IMR-90 (cell line): ENCODE measurements around the gene GABRR3. TPM values are rescaled to one million over a fixed set of nuclear protein-coding genes. Genes with fewer than 3 reads are reported as not detected.

ENCODE experiments used
- ATAC-seq: fragments of 200-7000 bp; cut with Tn5 transposase; 2 replicates; pipeline ENCODE4 v1.9.1; 2020; ENCODE audit warnings: low read depth, mild to moderate bottlenecking, moderate library complexity
- BruUV-seq: library from RNA; stranded (reverse); fragments of 400-500 nt; replicated peaks from 2 replicates; lab custom pipeline; 2021; lab: Mats Ljungman, UMichigan
- CTCF ChIA-PET: fragments of 300-600 bp; formaldehyde crosslinking; extraction: SDS; loops from one replicate; lab custom pipeline; 2021; ENCODE audit warnings: antibody characterized with exemption; lab: Yijun Ruan, JAX
- POLR2A ChIA-PET: fragments of 300-600 bp; sonication (Branson Sonifier 250); formaldehyde crosslinking; loops from one replicate; lab custom pipeline; 2022; ENCODE audit warnings: antibody characterized with exemption; ENCODE audit not compliant: unreplicated experiment; lab: Charles Lee
- DNase-seq: peaks from one replicate; pipeline ENCODE4 v3.0.0; 2013
- H2AFZ ChIP-seq: replicated peaks from 2 replicates; pipeline ENCODE3; 2013; ENCODE audit warnings: low read length, mild to moderate bottlenecking; ENCODE audit not compliant: poor library complexity
- H2AK5ac ChIP-seq: 2 replicates; pipeline ENCODE4 v1.6.1; 2013; ENCODE audit warnings: low read depth, low read length, inconsistent platforms
- H2AK9ac ChIP-seq: replicated peaks from 2 replicates; pipeline ENCODE3; 2013; ENCODE audit warnings: mild to moderate bottlenecking, low read depth, low read length, moderate library complexity; ENCODE audit not compliant: poor library complexity
- H2BK120ac ChIP-seq: 2 replicates; pipeline ENCODE4 v1.6.1; 2013; ENCODE audit warnings: low read depth, low read length, inconsistent platforms
- H2BK15ac ChIP-seq: 3 replicates; pipeline ENCODE4 v1.6.1; 2013; ENCODE audit warnings: low read depth, low read length, inconsistent platforms
- H2BK20ac ChIP-seq: 2 replicates; pipeline ENCODE4 v1.6.1; 2013; ENCODE audit warnings: low read depth, mild to moderate bottlenecking, inconsistent platforms, low read length, moderate library complexity
- H2BK5ac ChIP-seq: 2 replicates; pipeline ENCODE4 v1.6.1; 2013; ENCODE audit warnings: mild to moderate bottlenecking, low read depth, low read length, inconsistent platforms; ENCODE audit not compliant: poor library complexity, severe bottlenecking
- H3K14ac ChIP-seq: replicated peaks from 2 replicates; pipeline ENCODE4 v1.6.1; 2013; ENCODE audit warnings: low read depth, low read length, inconsistent platforms
- H3K18ac ChIP-seq: 2 replicates; pipeline ENCODE4 v1.6.1; 2013; ENCODE audit warnings: low read depth, low read length, control low read depth
- H3K23ac ChIP-seq: 2 replicates; pipeline ENCODE4 v1.6.1; 2013; ENCODE audit warnings: low read depth, low read length, inconsistent platforms
- H3K27ac ChIP-seq: 2 replicates; pipeline ENCODE4 v1.5.1; 2013; ENCODE audit warnings: mild to moderate bottlenecking, control low read depth, low read length; ENCODE audit not compliant: insufficient read depth
- H3K27me3 ChIP-seq: 2 replicates; pipeline ENCODE4 v1.6.1; 2013; ENCODE audit warnings: low read length; ENCODE audit not compliant: control insufficient read depth, insufficient read depth
- H3K36me3 ChIP-seq: 2 replicates; pipeline ENCODE4 v1.6.1; 2013; ENCODE audit warnings: low read length, mixed read lengths; ENCODE audit not compliant: control insufficient read depth, insufficient read depth
- H3K4ac ChIP-seq: 2 replicates; pipeline ENCODE4 v1.6.1; 2013; ENCODE audit warnings: low read depth, low read length, inconsistent platforms
- H3K4me1 ChIP-seq: 2 replicates; pipeline ENCODE4 v1.6.1; 2013; ENCODE audit warnings: low read length, mixed read lengths; ENCODE audit not compliant: control insufficient read depth, insufficient read depth
- H3K4me2 ChIP-seq: 2 replicates; pipeline ENCODE4 v1.6.1; 2013; ENCODE audit warnings: low read depth, mild to moderate bottlenecking, control low read depth, low read length, moderate library complexity
- H3K4me3 ChIP-seq: 2 replicates; pipeline ENCODE4 v1.5.1; 2013; ENCODE audit warnings: low read depth, mild to moderate bottlenecking, control low read depth, low read length, moderate library complexity; ENCODE audit not compliant: insufficient read depth
- H3K56ac ChIP-seq: 2 replicates; pipeline ENCODE4 v1.6.1; 2013; ENCODE audit warnings: low read length, inconsistent platforms; ENCODE audit not compliant: insufficient read depth; ENCODE audit errors: extremely low read depth
- H3K79me1 ChIP-seq, 2 experiments: 2 replicates each; pipeline ENCODE4 v1.6.1; 2013; ENCODE audit warnings: low read length in 2 of 2, inconsistent platforms in 1 of 2, low read depth in 1 of 2
- H3K9ac ChIP-seq: 2 replicates; pipeline ENCODE4 v1.6.1; 2013; ENCODE audit warnings: low read depth, low read length, control low read depth
- H3K9me1 ChIP-seq: 2 replicates; pipeline ENCODE4 v1.6.1; 2013; ENCODE audit warnings: low read length, inconsistent platforms; ENCODE audit not compliant: insufficient read depth
- H3K9me3 ChIP-seq: 2 replicates; pipeline ENCODE4 v1.6.1; 2013; ENCODE audit warnings: low read length; ENCODE audit not compliant: control insufficient read depth, insufficient read depth
- H4K20me1 ChIP-seq: 2 replicates; pipeline ENCODE4 v1.6.1; 2013; ENCODE audit warnings: low read length, inconsistent platforms; ENCODE audit not compliant: insufficient read depth
- H4K5ac ChIP-seq: 2 replicates; pipeline ENCODE4 v1.6.1; 2013; ENCODE audit warnings: mild to moderate bottlenecking, low read depth, low read length, control low read depth
- H4K8ac ChIP-seq, 2 experiments: 2 replicates each; pipeline ENCODE4 v1.6.1; 2013; ENCODE audit warnings: low read depth in 2 of 2, low read length in 2 of 2, control low read depth in 1 of 2, inconsistent platforms in 1 of 2
- H4K91ac ChIP-seq: 2 replicates; pipeline ENCODE4 v1.6.1; 2013; ENCODE audit warnings: low read depth, low read length, inconsistent platforms; ENCODE audit not compliant: insufficient read depth
- CEBPB ChIP-seq: IDR thresholded peaks from 2 replicates; pipeline ENCODE4 v1.6.1; 2012; ENCODE audit warnings: low read depth, low read length, improper control_type of control experiment
- RFX5 ChIP-seq: IDR thresholded peaks from 2 replicates; pipeline ENCODE4 v1.8.0; 2012; ENCODE audit warnings: low read depth, mild to moderate bottlenecking, low read length, moderate library complexity
- WGBS, 2 experiments: methylation state at CpG; one replicate each; pipeline versions ENCODE4 v1.1.5 to v1.1.7; 2013; ENCODE audit warnings: missing lambda C conversion rate in 2 of 2; ENCODE audit not compliant: insufficient read length in 1 of 2; ENCODE audit errors: extremely low coverage in 2 of 2; 5-methylcytosine and 5-hydroxymethylcytosine counted together
- dilution Hi-C: fragments of 300-500 bp; cut with HindIII; formaldehyde crosslinking; loops from one replicate; pipeline ENCODE4 v1.14.3; 2018; ENCODE audit warnings: low sequenced_read_pairs; ENCODE audit not compliant: unreplicated experiment
- in situ Hi-C: fragments of 300-500 bp; cut with MboI; formaldehyde crosslinking; loops from 3 replicates; pipeline ENCODE4 v1.14.3; 2019; ENCODE audit warnings: low sequenced_read_pairs, inconsistent platforms, mixed read lengths
- intact Hi-C: fragments of 100-400 bp; cut with micrococcal nuclease; formaldehyde crosslinking; loops from 2 replicates; pipeline ENCODE4 v1.10.0; 2022
- polyA plus RNA-seq, 3 experiments: library from polyadenylated mRNA; depleted of rRNA; stranded (reverse); fragments of >200 nt; gene quantifications; 2 replicates each; pipeline ENCODE4 v1.2.3, GENCODE V29; 2012; ENCODE audit warnings: low replicate concordance in 1 of 3
- total RNA-seq: library from RNA; depleted of rRNA; stranded (reverse); fragments of >200 nt; gene quantifications from 2 replicates; pipeline ENCODE4 v1.2.3, GENCODE V29; 2012
- TF ChIP-seq, protein P1 (sequence below): fragments of 150-350 bp; IDR thresholded peaks from 2 replicates; pipeline ENCODE4 v1.6.1; 2016; ENCODE audit warnings: low read depth, mild to moderate bottlenecking, low read length, moderate library complexity, borderline replicate concordance

GABRR3 gene
- total and polyA plus RNA-seq, 2 of the 4 experiments (the other 2 are of a cell fraction) = not detected

- Histone ChIP-seq H4K91ac (no peak overlapping the region), H2BK20ac (no peak overlapping the region), H3K4me3 (no peak overlapping the region), H3K36me3 (no peaks in the 10 kb centered on the region), H2AK5ac (no peak overlapping the region), H4K5ac (no peak overlapping the region), H4K20me1 (no peaks in the 10 kb centered on the region), H2AK9ac (no peak overlapping the region), H3K27ac (no peak overlapping the region), H3K9me1 (no peaks in the 10 kb centered on the region), H3K79me1 (no peaks in the 10 kb centered on the region), H3K9me3 (no peaks in the 10 kb centered on the region), H3K56ac (no peak overlapping the region), H3K27me3 (no peaks in the 10 kb centered on the region), H3K4me2 (no peak overlapping the region), H3K9ac (no peak overlapping the region), H3K18ac (no peak overlapping the region), H2BK5ac (no peak overlapping the region), H3K4ac (no peak overlapping the region), H4K8ac (no peak overlapping the region), H3K14ac (no peak overlapping the region), H3K23ac (no peak overlapping the region), H2AFZ (no peak overlapping the region), H2BK120ac (no peak overlapping the region), H3K4me1 (no peaks in the 10 kb centered on the region), H2BK15ac (no peak overlapping the region)
- ChIA-PET CTCF (no interaction called here), POLR2A (no interaction called here)
- intact Hi-C loops (no loop called here), dilution Hi-C loops (no loop called here), in situ Hi-C loops (no loop called here)
- peak; percentile 90 for TF ChIP-seq CEBPB
- TF ChIP-seq RFX5 = no peak
- TF ChIP-seq, protein P1, sequence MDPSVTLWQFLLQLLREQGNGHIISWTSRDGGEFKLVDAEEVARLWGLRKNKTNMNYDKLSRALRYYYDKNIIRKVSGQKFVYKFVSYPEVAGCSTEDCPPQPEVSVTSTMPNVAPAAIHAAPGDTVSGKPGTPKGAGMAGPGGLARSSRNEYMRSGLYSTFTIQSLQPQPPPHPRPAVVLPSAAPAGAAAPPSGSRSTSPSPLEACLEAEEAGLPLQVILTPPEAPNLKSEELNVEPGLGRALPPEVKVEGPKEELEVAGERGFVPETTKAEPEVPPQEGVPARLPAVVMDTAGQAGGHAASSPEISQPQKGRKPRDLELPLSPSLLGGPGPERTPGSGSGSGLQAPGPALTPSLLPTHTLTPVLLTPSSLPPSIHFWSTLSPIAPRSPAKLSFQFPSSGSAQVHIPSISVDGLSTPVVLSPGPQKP = no peak
- ATAC-seq (no peak), DNase-seq (no peak)
- WGBS, 2 experiments = no CpG with 5 or more reads among the region's 1 CpG
- no TSS peak for BruUV-seq
Measured at GRCh38 chr3:98073486-98073885, 38.4 kb upstream of the GABRR3 start.
